Stomach (tissue), 9 donors: ENCODE results near the gene LIAS. TPM values are rescaled to one million over a fixed set of nuclear protein-coding genes. Genes with fewer than 3 reads are reported as not detected.
"Not testable (repeated sequence)": the region's sequence is repeated elsewhere in the genome, so short reads cannot be mapped to it uniquely, and the experiment has no call there.

Experiments used
- DNase-seq, 2 donors: peaks; one replicate each; pipeline versions ENCODE4 v3.0.0 to v3.0.0-alpha.2; 2013 to 2019
- H3K27ac ChIP-seq, 5 donors: fragments of 200-600 bp in 4 of 5; sonication (generic) in 4 of 5; one replicate each; pipeline ENCODE4 v1.5.1; 2013 to 2019; ENCODE audit warnings: mild to moderate bottlenecking in 1 of 5, moderate library complexity in 1 of 5
- H3K27me3 ChIP-seq, 3 donors: fragments of 200-600 bp; sonication (generic); one replicate each; pipeline ENCODE4 v1.5.1; 2017 to 2019; ENCODE audit warnings: mixed run types in 1 of 3
- H3K36me3 ChIP-seq, 4 donors: fragments of 200-600 bp; sonication (generic); 1 replicate in 3 of 4; 2 replicates in 1 of 4; pipeline ENCODE4 v1.5.1; 2016 to 2019
- H3K4me1 ChIP-seq, 4 donors: fragments of 200-600 bp; sonication (generic); one replicate each; pipeline ENCODE4 v1.5.1; 2016 to 2019
- H3K4me3 ChIP-seq, 4 donors: fragments of 200-600 bp; sonication (generic) in 3 of 4; one replicate each; pipeline ENCODE4 v1.5.1; 2016 to 2019; ENCODE audit warnings: mild to moderate bottlenecking in 1 of 4
- H3K9me3 ChIP-seq, 4 donors: fragments of 200-600 bp; sonication (generic); one replicate each; pipeline ENCODE4 v1.5.1; 2016 to 2019
- EP300 ChIP-seq: sonication (generic); formaldehyde crosslinking; IDR thresholded peaks from one replicate; pipeline ENCODE4 v1.6.1; 2017; ENCODE audit warnings: antibody characterized with exemption
- POLR2A ChIP-seq, 4 donors: fragments of 450-650 bp; IDR thresholded peaks; one replicate each; pipeline ENCODE4 v1.6.1; 2016; ENCODE audit warnings: antibody characterized with exemption in 4 of 4, control low read depth in 2 of 4, mild to moderate bottlenecking in 1 of 4, moderate library complexity in 1 of 4
- POLR2AphosphoS5 ChIP-seq, 3 donors: sonication (generic); formaldehyde crosslinking; IDR thresholded peaks; one replicate each; pipeline ENCODE4 v1.6.1; 2016; ENCODE audit warnings: antibody characterized with exemption in 3 of 3
- WGBS, 5 donors: extraction: QIAGEN DNeasy Blood & Tissue Kit in 3 of 5; methylation state at CpG; one replicate each; pipeline versions ENCODE4 v1.1.5 to v1.1.7; 2013 to 2018; 5-methylcytosine and 5-hydroxymethylcytosine counted together
- intact Hi-C: fragments of 100-400 bp; cut with DNase I; formaldehyde crosslinking; loops from one replicate; pipeline ENCODE4 v1.15.1; 2023; ENCODE audit warnings: low total_unique reads
- polyA plus RNA-seq, 3 donors: library from polyadenylated mRNA; stranded (reverse); fragments of 200-250 nt; gene quantifications; one replicate each; pipeline ENCODE4 v1.2.3, GENCODE V29; 2013
- total RNA-seq, 5 donors: library from RNA; depleted of rRNA; stranded (reverse); fragments of >200 nt; gene quantifications; one replicate each; pipeline versions ENCODE4 v1.1.0 to v1.2.3, GENCODE V29; 2014 to 2016
- TF ChIP-seq, protein P1 (sequence below), 7 experiments: fragments of 450-650 bp in 4 of 7; fragments of 200-600 bp in 3 of 7; sonication (generic) in 3 of 7; IDR thresholded peaks; one replicate each; pipeline ENCODE4 v1.5.1; 2016 to 2019; ENCODE audit warnings: antibody characterized with exemption in 7 of 7, control low read depth in 2 of 7, mild to moderate bottlenecking in 1 of 7
- donor health status: healthy with polysubstance abuse.
- donor health status: Bipolar disorder and iron deficiency.
- donor health status: healthy.

Gene LIAS
- total and polyA plus RNA-seq, 8 donors, result 10.4 to 36.2 (median 18.5) TPM

DNA sequence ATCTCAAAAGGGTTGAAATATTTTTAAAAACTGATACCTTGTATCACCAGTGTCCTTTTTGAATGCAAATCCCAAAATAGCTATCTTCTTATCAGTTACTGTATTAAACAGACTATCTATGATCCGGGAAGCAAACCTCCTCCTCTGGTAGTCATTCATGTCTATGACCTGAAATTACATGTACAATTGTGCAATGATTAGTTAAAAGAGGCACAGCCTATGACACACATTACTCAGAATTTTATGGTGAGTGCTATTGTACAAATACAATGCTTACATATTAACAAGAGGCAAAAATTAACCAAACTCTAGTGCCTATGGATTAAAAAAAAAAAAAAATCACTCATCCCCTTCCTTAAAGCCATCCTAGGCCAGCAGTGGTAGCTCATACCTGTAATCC is 46.7 kb downstream of the LIAS start:
- DNase-seq, result no peak
- TF ChIP-seq EP300, result no peak
- no peak for TF ChIP-seq POLR2AphosphoS5 (IDR thresholded peaks at IDR 0.05)
- H3K9me3 ChIP-seq, result no peaks in the 10 kb centered on the region
- no peaks in the 10 kb centered on the region for H3K4me1 ChIP-seq
- 50 to 67% (median 63%) methylated on average over 1 of the region's 1 CpG for WGBS, 5 donors
- H3K36me3 ChIP-seq, result peaks cover 91 to 100% (median 100%) of the 10 kb centered on the region in 4 donors
- H3K27ac ChIP-seq, result no peak overlapping the region
- H3K4me3 ChIP-seq, result no peak overlapping the region
- intact Hi-C loops, result no loop called here
- H3K27me3 ChIP-seq, result no peaks in the 10 kb centered on the region

DNA sequence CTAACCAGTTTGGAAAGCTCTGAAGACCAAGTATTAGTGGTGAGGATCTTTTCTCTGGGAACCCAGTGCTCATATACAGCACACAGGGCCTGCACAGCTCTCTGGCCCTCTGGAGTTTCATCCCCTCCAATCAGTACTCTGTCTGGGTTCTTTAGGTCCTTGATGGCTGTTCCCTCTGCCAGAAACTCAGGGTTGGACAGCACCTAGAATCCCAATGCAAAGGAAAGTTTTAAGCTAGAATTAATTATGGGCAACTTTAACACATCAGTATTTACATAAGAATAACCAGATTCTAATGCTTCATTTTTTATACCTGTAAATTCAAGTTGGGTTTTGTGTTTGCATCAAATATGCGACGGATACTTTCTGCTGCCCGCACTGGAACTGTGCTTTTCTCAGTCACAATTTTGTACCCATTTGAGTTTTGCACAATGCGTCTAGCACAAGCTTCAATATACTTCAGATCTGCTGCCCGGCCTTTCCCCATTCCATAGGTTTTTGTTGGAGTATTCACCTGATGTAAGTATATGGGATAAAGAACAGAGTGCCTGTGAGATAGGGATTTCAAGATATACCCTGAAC is 51.6 kb downstream of the LIAS start:
- H3K4me1 ChIP-seq, result peaks cover 4 to 7% (median 7%) of the 10 kb centered on the region in 4 donors
- TF ChIP-seq EP300 (no peak), POLR2AphosphoS5 (IDR thresholded peaks at IDR 0.05) (no peak), POLR2A (IDR thresholded peaks at IDR 0.05) (no peak)
- TF ChIP-seq, protein P1, sequence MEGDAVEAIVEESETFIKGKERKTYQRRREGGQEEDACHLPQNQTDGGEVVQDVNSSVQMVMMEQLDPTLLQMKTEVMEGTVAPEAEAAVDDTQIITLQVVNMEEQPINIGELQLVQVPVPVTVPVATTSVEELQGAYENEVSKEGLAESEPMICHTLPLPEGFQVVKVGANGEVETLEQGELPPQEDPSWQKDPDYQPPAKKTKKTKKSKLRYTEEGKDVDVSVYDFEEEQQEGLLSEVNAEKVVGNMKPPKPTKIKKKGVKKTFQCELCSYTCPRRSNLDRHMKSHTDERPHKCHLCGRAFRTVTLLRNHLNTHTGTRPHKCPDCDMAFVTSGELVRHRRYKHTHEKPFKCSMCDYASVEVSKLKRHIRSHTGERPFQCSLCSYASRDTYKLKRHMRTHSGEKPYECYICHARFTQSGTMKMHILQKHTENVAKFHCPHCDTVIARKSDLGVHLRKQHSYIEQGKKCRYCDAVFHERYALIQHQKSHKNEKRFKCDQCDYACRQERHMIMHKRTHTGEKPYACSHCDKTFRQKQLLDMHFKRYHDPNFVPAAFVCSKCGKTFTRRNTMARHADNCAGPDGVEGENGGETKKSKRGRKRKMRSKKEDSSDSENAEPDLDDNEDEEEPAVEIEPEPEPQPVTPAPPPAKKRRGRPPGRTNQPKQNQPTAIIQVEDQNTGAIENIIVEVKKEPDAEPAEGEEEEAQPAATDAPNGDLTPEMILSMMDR (IDR thresholded peaks at IDR 0.05), result no peak
- DNase-seq, result no peak
- H3K4me3 ChIP-seq, result no peak overlapping the region
- WGBS, 5 donors, result 92 to 99% (median 95%) methylated on average over 5 of the region's 5 CpGs
- H3K9me3 ChIP-seq, result no peaks in the 10 kb centered on the region
- no peak overlapping the region for H3K27ac ChIP-seq
- H3K27me3 ChIP-seq, result no peaks in the 10 kb centered on the region
- intact Hi-C loops, result no loop called here
- peaks cover 65 to 90% (median 88%) of the 10 kb centered on the region in 4 donors for H3K36me3 ChIP-seq

DNA sequence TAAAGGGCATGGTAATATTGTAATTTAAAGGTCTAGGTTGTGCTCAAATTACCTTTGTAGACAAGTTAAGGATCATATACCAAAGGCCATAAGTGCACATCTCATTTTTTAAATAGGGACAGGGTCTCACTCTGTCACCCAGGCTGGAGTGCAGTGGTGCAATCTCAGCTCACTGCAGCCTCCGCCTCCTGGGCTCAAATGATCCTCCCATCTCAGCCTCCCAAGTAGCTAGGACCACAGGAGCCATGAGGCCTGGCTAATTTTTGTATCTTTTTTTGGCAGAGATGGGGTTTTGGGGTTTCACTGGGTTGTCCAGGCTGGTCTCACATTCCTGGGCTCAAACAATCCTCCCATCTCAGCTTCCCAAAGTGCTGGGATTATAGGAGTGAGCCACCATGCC is 55.4 kb downstream of the LIAS start:
- H3K9me3 ChIP-seq, H3K27me3 ChIP-seq, H3K4me3 ChIP-seq, DNase-seq, intact Hi-C loops: not testable (repeated sequence)
- H3K27ac ChIP-seq, result peak overlapping the region; percentile 60 to 88 (median 67)
- 86 to 100% (median 97%) methylated on average over 1 of the region's 1 CpG for WGBS, 5 donors
- peaks cover 6 to 11% (median 7%) of the 10 kb centered on the region in 4 donors for H3K4me1 ChIP-seq
- H3K36me3 ChIP-seq, result peaks cover 30 to 84% (median 78%) of the 10 kb centered on the region in 4 donors

DNA sequence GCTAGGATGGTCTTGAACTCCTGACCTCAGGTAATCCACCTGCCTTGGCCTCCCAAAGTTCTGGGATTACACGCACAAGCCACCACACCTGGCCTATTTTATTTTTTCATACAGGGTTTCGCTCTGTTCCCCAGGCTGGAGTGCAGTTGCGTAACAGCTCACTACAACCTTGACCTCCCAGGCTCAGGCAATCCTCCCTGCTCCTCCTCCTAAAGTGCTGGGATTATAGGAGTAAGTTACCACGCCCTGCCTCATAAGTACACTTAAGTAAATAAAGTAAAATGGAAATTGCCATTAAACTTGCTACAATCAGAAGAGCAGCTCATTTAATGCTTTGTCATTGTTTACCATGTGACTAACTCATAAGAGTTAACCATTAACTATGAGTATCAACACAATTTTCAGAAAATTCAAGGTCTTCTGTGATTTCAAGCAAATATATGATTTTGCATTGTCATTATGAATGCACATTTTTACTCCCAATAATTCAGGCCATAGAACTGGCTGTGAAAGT is 56.1 kb downstream of the LIAS start:
- intact Hi-C loops, result no loop called here
- Histone ChIP-seq H3K4me3 (no peak overlapping the region), H3K36me3 (peaks cover 29 to 84% (median 78%) of the 10 kb centered on the region in 4 donors), H3K27me3 (no peaks in the 10 kb centered on the region), H3K27ac (peak overlapping the region; percentile 60 to 88 (median 67)), H3K9me3 (no peaks in the 10 kb centered on the region), H3K4me1 (peaks cover 6 to 11% (median 7%) of the 10 kb centered on the region in 4 donors)
- DNase-seq, result peak; percentile 63 to 77
- TF ChIP-seq, protein P1 (IDR thresholded peaks at IDR 0.05), result no peak
- no peak for TF ChIP-seq EP300
- TF ChIP-seq POLR2A (IDR thresholded peaks at IDR 0.05), result no peak
- peak in 2 of 3 donors; percentile 31 to 86 for TF ChIP-seq POLR2AphosphoS5 (IDR thresholded peaks at IDR 0.05)
- WGBS, 5 donors, result 35 to 59% (median 45%) methylated on average over 4 of the region's 4 CpGs

DNA sequence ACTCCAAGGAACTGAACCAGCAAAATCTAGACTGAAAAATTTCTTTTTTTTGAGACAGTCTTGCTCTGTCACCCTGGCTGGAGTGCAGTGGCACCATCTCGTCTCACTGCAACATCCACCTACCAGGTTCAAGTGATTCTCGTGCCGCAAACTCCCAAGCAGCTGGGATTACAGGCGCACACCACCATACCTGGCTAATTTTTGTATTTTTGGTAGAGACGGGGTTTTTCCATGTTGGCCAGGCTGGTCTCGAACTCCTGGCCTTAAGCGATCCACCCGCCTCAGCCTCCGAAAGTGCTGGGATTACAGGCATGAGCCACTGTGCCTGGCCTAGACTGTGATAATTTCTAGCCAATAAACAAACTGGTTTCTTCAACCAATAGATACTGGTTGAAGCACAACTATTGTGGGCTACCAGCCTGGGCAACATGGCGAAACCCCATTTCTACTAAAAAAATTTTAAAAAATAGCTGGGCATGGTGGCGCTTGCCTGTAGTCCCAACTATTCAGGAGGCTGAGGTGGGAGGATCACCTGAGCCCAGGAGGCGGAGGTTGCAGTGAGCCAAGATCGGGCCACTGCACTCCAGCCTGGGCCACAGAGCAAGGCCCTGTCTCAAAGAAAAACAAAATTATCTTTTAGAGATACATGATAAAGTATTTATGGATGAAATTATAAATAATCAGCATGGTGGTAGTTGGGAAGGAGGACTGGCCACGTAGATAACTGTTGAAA is 57.0 kb downstream of the LIAS start:
- Histone ChIP-seq H3K4me1 (peaks cover 6 to 11% (median 7%) of the 10 kb centered on the region in 4 donors), H3K27ac (peak overlapping the region in 4 of 5 donors; percentile 60 to 88 (median 64)), H3K36me3 (peaks cover 23 to 82% (median 75%) of the 10 kb centered on the region in 4 donors)
- WGBS, 5 donors, result 93 to 96% (median 95%) methylated on average over 14 of the region's 14 CpGs
- DNase-seq, H3K4me3 ChIP-seq, H3K9me3 ChIP-seq, intact Hi-C loops, H3K27me3 ChIP-seq: not testable (repeated sequence)
